GM23338 (cell line): ENCODE data around the gene URM1. TPM values are rescaled to one million over a fixed set of nuclear protein-coding genes. Genes with fewer than 3 reads are reported as not detected.

Experiments
- ATAC-seq: fragments of 200-7000 bp; cut with Tn5 transposase; 3 replicates; pipeline ENCODE4 v1.9.1; 2020
- DNase-seq: peaks from one replicate; pipeline ENCODE4 v3.0.0-alpha.2; 2015; ENCODE audit warnings: low spot score
- H2AFZ ChIP-seq: fragments of 200-600 bp; sonication (generic); 2 replicates; pipeline ENCODE4 v1.8.0; 2016; ENCODE audit warnings: antibody characterized with exemption, mild to moderate bottlenecking, moderate library complexity
- H3F3A ChIP-seq: fragments of 200-600 bp; sonication (generic); replicated peaks from 2 replicates; pipeline ENCODE4 v1.8.0; 2017; ENCODE audit warnings: antibody characterized with exemption, mixed run types, low read depth
- H3K27ac ChIP-seq: fragments of 200-600 bp; sonication (generic); 2 replicates; pipeline ENCODE4 v1.6.1; 2016; ENCODE audit warnings: low read depth
- H3K27me3 ChIP-seq: fragments of 200-600 bp; sonication (generic); 2 replicates; pipeline ENCODE4 v1.8.0; 2016; ENCODE audit warnings: mild to moderate bottlenecking, mixed run types, moderate library complexity; ENCODE audit not compliant: insufficient read depth
- H3K36me3 ChIP-seq: fragments of 200-600 bp; sonication (generic); 2 replicates; pipeline ENCODE4 v1.8.0; 2016; ENCODE audit warnings: mild to moderate bottlenecking; ENCODE audit not compliant: insufficient read depth
- H3K4me1 ChIP-seq: fragments of 200-600 bp; sonication (generic); 2 replicates; pipeline ENCODE4 v1.8.0; 2016; ENCODE audit warnings: mild to moderate bottlenecking, moderate library complexity; ENCODE audit not compliant: insufficient read depth
- H3K4me2 ChIP-seq: fragments of 200-600 bp; sonication (generic); 2 replicates; pipeline ENCODE4 v1.7.1; 2017; ENCODE audit warnings: mixed run types
- H3K4me3 ChIP-seq: fragments of 200-600 bp; sonication (generic); 2 replicates; pipeline ENCODE4 v1.6.1; 2016; ENCODE audit warnings: mixed run types
- H3K79me2 ChIP-seq: fragments of 200-600 bp; sonication (generic); replicated peaks from 2 replicates; pipeline ENCODE4 v1.8.0; 2017; ENCODE audit warnings: mild to moderate bottlenecking; ENCODE audit not compliant: insufficient read depth
- H3K9me2 ChIP-seq: fragments of 200-600 bp; sonication (generic); 2 replicates; pipeline ENCODE4 v1.8.0; 2017; ENCODE audit not compliant: insufficient read depth
- H4K20me1 ChIP-seq: fragments of 200-600 bp; sonication (generic); replicated peaks from 2 replicates; pipeline ENCODE4 v1.8.0; 2017; ENCODE audit warnings: mild to moderate bottlenecking; ENCODE audit not compliant: insufficient read depth
- H3K27ac Mint-ChIP-seq: 2 replicates; pipeline ENCODE4 v1.8.0; 2020; ENCODE audit warnings: inconsistent platforms, mild to moderate bottlenecking, moderate library complexity, mixed read lengths
- H3K27me3 Mint-ChIP-seq: 3 replicates; pipeline ENCODE4 v1.8.0; 2022; ENCODE audit warnings: low read depth, mild to moderate bottlenecking, moderate library complexity, mixed read lengths, inconsistent platforms; ENCODE audit not compliant: insufficient read depth, poor library complexity
- H3K36me3 Mint-ChIP-seq: 3 replicates; pipeline ENCODE4 v1.8.0; 2021; ENCODE audit warnings: low read depth, mild to moderate bottlenecking, inconsistent platforms, moderate library complexity, mixed read lengths
- H3K4me1 Mint-ChIP-seq: 3 replicates; pipeline ENCODE4 v1.8.0; 2020; ENCODE audit warnings: mild to moderate bottlenecking, inconsistent platforms, mixed read lengths
- H3K4me3 Mint-ChIP-seq: 3 replicates; pipeline ENCODE4 v1.8.0; 2021; ENCODE audit warnings: moderate library complexity, mild to moderate bottlenecking, inconsistent platforms, mixed read lengths
- H3K9me3 Mint-ChIP-seq: 3 replicates; pipeline ENCODE4 v1.8.0; 2020; ENCODE audit warnings: moderate library complexity, mild to moderate bottlenecking, inconsistent platforms, mixed read lengths
- CREB1 ChIP-seq: fragments of 250-450 bp; sonication (Bioruptor Pico); IDR thresholded peaks from 2 replicates; pipeline ENCODE4 v1.5.0; 2020; ENCODE audit warnings: low read depth, mild to moderate bottlenecking, moderate library complexity
- ETS1 ChIP-seq: IDR thresholded peaks from 2 replicates; pipeline ENCODE4 v1.6.1; 2016; ENCODE audit warnings: antibody characterized with exemption
- POLR2AphosphoS5 ChIP-seq: IDR thresholded peaks from 2 replicates; pipeline ENCODE4 v1.6.1; 2016; ENCODE audit warnings: antibody characterized with exemption, low read depth
- STAT1 ChIP-seq: IDR thresholded peaks from one replicate; pipeline ENCODE4 v1.6.1; 2016; ENCODE audit warnings: antibody characterized with exemption; ENCODE audit not compliant: unreplicated experiment
- ZNF114 ChIP-seq: fragments of 250-450 bp; sonication (Bioruptor Pico); IDR thresholded peaks from 2 replicates; pipeline ENCODE4 v1.5.0; 2020; ENCODE audit warnings: mild to moderate bottlenecking, moderate library complexity
- long read RNA-seq: library from polyadenylated mRNA; unstranded; transcript quantifications from one replicate; pipeline ENCODE4 v2.0.0, GENCODE V29; 2020; ENCODE audit not compliant: unreplicated experiment
- polyA plus RNA-seq: library from polyadenylated mRNA; unstranded; fragments of >200 nt; fragmentation: Nextera tagmentation; extraction: Ambion mirVana; gene quantifications from 2 replicates; pipeline ENCODE4 v1.2.1, GENCODE V29; 2016
- total RNA-seq: library from RNA; depleted of rRNA; stranded (reverse); fragments of >200 nt; shearing (Covaris generic); gene quantifications from 2 replicates; pipeline ENCODE4 v1.2.3, GENCODE V29; 2014; rRNA removed
- TF ChIP-seq, protein P1 (sequence below): IDR thresholded peaks from one replicate; pipeline ENCODE4 v1.6.1; 2018; ENCODE audit warnings: antibody characterized with exemption; ENCODE audit not compliant: unreplicated experiment
- TF ChIP-seq, protein P2 (sequence below), 2 experiments: fragments of 200-600 bp in 1 of 2; sonication (generic) in 1 of 2; conservative IDR thresholded peaks; 2 replicates each; pipeline versions ENCODE4 v1.5.1 to v1.6.1; 2016 to 2017; ENCODE audit warnings: antibody characterized with exemption in 2 of 2, low read depth in 2 of 2, mild to moderate bottlenecking in 2 of 2, moderate library complexity in 1 of 2
- TF ChIP-seq, protein P3 (sequence below): fragments of 250-450 bp; sonication (Bioruptor Pico); IDR thresholded peaks from 2 replicates; pipeline ENCODE4 v1.5.0; 2020; ENCODE audit warnings: mild to moderate bottlenecking, moderate library complexity

The URM1 gene
- total RNA-seq (45.3 and 47.8 TPM in 2 replicates), polyA plus RNA-seq (27.9 and 28.6 TPM in 2 replicates)
- long read RNA-seq, transcript URM1-203 (5 exons, 2,650 nt) = major isoform, 29 of 39 reads
- long read RNA-seq, partial matches to known transcripts = 3 of 39 reads
- long read RNA-seq, other reads (novel, unspliced or antisense) = 6 of 39 reads

DNA sequence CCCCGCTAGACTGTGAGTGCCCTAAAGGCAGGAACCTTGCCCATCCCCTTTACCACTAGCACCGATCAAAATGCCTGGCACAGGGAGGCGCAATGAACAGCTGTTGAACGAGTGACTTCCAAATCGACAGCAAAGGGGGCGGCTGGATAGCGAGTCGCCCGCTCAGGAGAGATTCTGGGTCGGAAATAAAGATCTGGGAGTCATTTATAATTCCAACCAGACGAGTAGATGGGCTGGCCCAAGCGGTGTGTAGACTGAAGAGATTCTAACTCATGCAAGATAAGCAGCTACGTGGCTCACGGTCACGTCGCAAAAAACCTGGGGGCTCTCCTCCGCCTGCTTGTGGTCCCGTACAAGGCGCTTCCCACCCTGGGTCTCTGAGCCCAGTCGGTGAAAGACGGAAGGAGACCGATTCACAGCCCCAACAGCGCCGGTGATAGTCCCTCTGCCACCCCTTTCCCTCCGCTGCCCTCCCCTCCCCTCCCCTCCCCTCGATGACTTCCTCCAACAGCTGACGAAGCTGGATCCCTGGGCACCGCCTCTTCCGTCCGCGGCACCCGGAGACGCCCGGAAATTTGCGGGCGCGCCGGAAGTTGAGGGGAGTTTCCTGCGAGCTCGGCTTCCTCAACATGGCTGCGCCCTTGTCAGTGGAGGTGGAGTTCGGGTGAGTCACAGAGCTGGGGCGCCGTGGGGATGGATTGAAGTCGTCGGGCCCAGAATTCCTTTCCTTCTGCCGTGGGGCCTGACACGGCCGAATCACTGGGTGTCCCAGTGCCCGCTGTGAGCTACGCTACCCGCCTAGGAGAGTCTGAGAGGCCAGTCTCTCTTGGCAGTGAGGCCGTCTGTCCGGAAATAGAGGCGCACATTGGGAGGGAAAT lies at the start of gene URM1:
URM1 (plus strand) TSS at position 623 of the 878 bp plus-strand sequence; CDS start at position 630, 7 bp downstream.
- peaks cover 8% of the 10 kb centered on the region for H3K4me1 ChIP-seq
- ATAC-seq (peak; percentile 94), DNase-seq (peak; percentile 97)
- Mint-ChIP-seq H3K9me3 (peaks cover 3% of the 10 kb centered on the region; the same call in 2 of the 3 replicates), H3K27me3 (peaks cover 37% of the 10 kb centered on the region), H3K36me3 (no peaks in the 10 kb centered on the region; the same call in 2 of the 3 replicates), H3K4me1 (peaks cover 27% of the 10 kb centered on the region), H3K4me3 (peak within 1 kb of the TSS; percentile 93), H3K27ac (peak within 1 kb of the TSS; percentile 63)
- H3K36me3 ChIP-seq = no peaks in the 10 kb centered on the region
- peaks cover 45% of the 10 kb centered on the region for H3K27me3 ChIP-seq
- 0 out of 2 replicates have a peak within 1 kb of the TSS, but pooled peaks have one; percentile 58 for H3K27ac ChIP-seq
- H3K4me3 ChIP-seq = peak within 1 kb of the TSS; percentile 99
- peak within 1 kb of the TSS; percentile 100 for H3K4me2 ChIP-seq
- peaks cover 16% of the 10 kb centered on the region for H4K20me1 ChIP-seq
- peaks cover 4% of the 10 kb centered on the region; the same call in 1 of the 2 replicates for H3F3A ChIP-seq
- H3K79me2 ChIP-seq = peaks cover 34% of the 10 kb centered on the region
- H2AFZ ChIP-seq = peak within 1 kb of the TSS; percentile 95
- peak; percentile 65 for TF ChIP-seq POLR2AphosphoS5
- TF ChIP-seq, protein P1, sequence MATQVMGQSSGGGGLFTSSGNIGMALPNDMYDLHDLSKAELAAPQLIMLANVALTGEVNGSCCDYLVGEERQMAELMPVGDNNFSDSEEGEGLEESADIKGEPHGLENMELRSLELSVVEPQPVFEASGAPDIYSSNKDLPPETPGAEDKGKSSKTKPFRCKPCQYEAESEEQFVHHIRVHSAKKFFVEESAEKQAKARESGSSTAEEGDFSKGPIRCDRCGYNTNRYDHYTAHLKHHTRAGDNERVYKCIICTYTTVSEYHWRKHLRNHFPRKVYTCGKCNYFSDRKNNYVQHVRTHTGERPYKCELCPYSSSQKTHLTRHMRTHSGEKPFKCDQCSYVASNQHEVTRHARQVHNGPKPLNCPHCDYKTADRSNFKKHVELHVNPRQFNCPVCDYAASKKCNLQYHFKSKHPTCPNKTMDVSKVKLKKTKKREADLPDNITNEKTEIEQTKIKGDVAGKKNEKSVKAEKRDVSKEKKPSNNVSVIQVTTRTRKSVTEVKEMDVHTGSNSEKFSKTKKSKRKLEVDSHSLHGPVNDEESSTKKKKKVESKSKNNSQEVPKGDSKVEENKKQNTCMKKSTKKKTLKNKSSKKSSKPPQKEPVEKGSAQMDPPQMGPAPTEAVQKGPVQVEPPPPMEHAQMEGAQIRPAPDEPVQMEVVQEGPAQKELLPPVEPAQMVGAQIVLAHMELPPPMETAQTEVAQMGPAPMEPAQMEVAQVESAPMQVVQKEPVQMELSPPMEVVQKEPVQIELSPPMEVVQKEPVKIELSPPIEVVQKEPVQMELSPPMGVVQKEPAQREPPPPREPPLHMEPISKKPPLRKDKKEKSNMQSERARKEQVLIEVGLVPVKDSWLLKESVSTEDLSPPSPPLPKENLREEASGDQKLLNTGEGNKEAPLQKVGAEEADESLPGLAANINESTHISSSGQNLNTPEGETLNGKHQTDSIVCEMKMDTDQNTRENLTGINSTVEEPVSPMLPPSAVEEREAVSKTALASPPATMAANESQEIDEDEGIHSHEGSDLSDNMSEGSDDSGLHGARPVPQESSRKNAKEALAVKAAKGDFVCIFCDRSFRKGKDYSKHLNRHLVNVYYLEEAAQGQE = no peak
- no peak for TF ChIP-seq ZNF114
- TF ChIP-seq CREB1 (CRISPR knock-in tag) = no peak
- TF ChIP-seq ETS1 = peak; percentile 61; the same call in 1 of the 2 replicates
- TF ChIP-seq, protein P2, sequence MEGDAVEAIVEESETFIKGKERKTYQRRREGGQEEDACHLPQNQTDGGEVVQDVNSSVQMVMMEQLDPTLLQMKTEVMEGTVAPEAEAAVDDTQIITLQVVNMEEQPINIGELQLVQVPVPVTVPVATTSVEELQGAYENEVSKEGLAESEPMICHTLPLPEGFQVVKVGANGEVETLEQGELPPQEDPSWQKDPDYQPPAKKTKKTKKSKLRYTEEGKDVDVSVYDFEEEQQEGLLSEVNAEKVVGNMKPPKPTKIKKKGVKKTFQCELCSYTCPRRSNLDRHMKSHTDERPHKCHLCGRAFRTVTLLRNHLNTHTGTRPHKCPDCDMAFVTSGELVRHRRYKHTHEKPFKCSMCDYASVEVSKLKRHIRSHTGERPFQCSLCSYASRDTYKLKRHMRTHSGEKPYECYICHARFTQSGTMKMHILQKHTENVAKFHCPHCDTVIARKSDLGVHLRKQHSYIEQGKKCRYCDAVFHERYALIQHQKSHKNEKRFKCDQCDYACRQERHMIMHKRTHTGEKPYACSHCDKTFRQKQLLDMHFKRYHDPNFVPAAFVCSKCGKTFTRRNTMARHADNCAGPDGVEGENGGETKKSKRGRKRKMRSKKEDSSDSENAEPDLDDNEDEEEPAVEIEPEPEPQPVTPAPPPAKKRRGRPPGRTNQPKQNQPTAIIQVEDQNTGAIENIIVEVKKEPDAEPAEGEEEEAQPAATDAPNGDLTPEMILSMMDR (conservative IDR thresholded peaks at IDR 0.05; ENCODE audit: low read depth in 2 of 2) = peak in 1 of 2 experiments; percentile 34; a peak in 2 of 4 replicates
- TF ChIP-seq STAT1 = no peak
- TF ChIP-seq, protein P3, sequence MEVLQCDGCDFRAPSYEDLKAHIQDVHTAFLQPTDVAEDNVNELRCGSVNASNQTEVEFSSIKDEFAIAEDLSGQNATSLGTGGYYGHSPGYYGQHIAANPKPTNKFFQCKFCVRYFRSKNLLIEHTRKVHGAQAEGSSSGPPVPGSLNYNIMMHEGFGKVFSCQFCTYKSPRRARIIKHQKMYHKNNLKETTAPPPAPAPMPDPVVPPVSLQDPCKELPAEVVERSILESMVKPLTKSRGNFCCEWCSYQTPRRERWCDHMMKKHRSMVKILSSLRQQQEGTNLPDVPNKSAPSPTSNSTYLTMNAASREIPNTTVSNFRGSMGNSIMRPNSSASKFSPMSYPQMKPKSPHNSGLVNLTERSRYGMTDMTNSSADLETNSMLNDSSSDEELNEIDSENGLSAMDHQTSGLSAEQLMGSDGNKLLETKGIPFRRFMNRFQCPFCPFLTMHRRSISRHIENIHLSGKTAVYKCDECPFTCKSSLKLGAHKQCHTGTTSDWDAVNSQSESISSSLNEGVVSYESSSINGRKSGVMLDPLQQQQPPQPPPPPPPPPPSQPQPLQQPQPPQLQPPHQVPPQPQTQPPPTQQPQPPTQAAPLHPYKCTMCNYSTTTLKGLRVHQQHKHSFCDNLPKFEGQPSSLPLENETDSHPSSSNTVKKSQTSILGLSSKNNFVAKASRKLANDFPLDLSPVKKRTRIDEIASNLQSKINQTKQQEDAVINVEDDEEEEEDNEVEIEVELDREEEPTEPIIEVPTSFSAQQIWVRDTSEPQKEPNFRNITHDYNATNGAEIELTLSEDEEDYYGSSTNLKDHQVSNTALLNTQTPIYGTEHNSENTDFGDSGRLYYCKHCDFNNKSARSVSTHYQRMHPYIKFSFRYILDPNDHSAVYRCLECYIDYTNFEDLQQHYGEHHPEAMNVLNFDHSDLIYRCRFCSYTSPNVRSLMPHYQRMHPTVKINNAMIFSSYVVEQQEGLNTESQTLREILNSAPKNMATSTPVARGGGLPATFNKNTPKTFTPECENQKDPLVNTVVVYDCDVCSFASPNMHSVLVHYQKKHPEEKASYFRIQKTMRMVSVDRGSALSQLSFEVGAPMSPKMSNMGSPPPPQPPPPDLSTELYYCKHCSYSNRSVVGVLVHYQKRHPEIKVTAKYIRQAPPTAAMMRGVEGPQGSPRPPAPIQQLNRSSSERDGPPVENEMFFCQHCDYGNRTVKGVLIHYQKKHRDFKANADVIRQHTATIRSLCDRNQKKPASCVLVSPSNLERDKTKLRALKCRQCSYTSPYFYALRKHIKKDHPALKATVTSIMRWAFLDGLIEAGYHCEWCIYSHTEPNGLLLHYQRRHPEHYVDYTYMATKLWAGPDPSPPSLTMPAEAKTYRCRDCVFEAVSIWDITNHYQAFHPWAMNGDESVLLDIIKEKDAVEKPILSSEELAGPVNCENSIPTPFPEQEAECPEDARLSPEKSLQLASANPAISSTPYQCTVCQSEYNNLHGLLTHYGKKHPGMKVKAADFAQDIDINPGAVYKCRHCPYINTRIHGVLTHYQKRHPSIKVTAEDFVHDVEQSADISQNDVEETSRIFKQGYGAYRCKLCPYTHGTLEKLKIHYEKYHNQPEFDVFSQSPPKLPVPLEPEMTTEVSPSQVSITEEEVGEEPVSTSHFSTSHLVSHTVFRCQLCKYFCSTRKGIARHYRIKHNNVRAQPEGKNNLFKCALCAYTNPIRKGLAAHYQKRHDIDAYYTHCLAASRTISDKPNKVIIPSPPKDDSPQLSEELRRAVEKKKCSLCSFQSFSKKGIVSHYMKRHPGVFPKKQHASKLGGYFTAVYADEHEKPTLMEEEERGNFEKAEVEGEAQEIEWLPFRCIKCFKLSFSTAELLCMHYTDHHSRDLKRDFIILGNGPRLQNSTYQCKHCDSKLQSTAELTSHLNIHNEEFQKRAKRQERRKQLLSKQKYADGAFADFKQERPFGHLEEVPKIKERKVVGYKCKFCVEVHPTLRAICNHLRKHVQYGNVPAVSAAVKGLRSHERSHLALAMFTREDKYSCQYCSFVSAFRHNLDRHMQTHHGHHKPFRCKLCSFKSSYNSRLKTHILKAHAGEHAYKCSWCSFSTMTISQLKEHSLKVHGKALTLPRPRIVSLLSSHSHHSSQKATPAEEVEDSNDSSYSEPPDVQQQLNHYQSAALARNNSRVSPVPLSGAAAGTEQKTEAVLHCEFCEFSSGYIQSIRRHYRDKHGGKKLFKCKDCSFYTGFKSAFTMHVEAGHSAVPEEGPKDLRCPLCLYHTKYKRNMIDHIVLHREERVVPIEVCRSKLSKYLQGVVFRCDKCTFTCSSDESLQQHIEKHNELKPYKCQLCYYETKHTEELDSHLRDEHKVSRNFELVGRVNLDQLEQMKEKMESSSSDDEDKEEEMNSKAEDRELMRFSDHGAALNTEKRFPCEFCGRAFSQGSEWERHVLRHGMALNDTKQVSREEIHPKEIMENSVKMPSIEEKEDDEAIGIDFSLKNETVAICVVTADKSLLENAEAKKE (CRISPR knock-in tag) = no peak
- no peaks in the 10 kb centered on the region for H3K9me2 ChIP-seq
